Measurements from ENCODE around the gene NRARP. TPM values are rescaled to one million over a fixed set of nuclear protein-coding genes. Genes with fewer than 3 reads are reported as not detected.

Gene NRARP
- total and polyA plus RNA-seq, 2 donors (not counting 1 experiment from before 2014, with no cell fraction given), result 5.7 to 11.5 TPM

- peaks cover 20% of the 10 kb centered on the region for H3K4me1 Mint-ChIP-seq
Observed at GRCh38 chr9:137304383-137305059, 2.5 kb upstream of the NRARP start.

More at GRCh38 chr9:137304383-137305059, 2.5 kb upstream of the NRARP start:
- no peak for ATAC-seq (ENCODE audit: low read depth)
- Histone ChIP-seq H3K27ac (ENCODE audit: low read length in 2 of 2) (no peak overlapping the region), H3K36me3 (replicated peaks in 1 of 2; ENCODE audit: control extremely low read depth in 1 of 2, control insufficient read depth in 1 of 2, extremely low read depth in 1 of 2, insufficient read depth in 2 of 2, low read length in 1 of 2) (no peaks in the 10 kb centered on the region), H2AFZ (ENCODE audit: insufficient read depth, low read depth, low read length, poor library complexity, severe bottlenecking) (no peak overlapping the region), H3K9ac (ENCODE audit: low read length) (no peak overlapping the region), H3K27me3 (replicated peaks in 1 of 4; ENCODE audit: control extremely low read depth in 1 of 4, control insufficient read depth in 3 of 4, insufficient read depth in 4 of 4, low read length in 3 of 4) (peaks cover 0 to 51% (median 21%) of the 10 kb centered on the region in 4 experiments), H3K4me2 (replicated peaks; ENCODE audit: low read depth, low read length, poor library complexity, severe bottlenecking) (peak overlapping the region; percentile 49), H4K20me1 (ENCODE audit: control insufficient read depth, insufficient read depth, low read length, poor library complexity, severe bottlenecking) (peaks cover 5% of the 10 kb centered on the region), H3K79me2 (ENCODE audit: control insufficient read depth, insufficient read depth, low read length) (no peaks in the 10 kb centered on the region), H3K4me3 (ENCODE audit: control extremely low read depth in 1 of 5, extremely low read depth in 1 of 5, insufficient read depth in 1 of 5, low read depth in 2 of 5, low read length in 4 of 5) (no peak overlapping the region), H3K4me1 (ENCODE audit: control insufficient read depth in 2 of 2, insufficient read depth in 2 of 2, low read length in 2 of 2) (peaks cover 41 to 51% of the 10 kb centered on the region in 2 donors), H3K9me3 (ENCODE audit: control extremely low read depth in 1 of 3, control insufficient read depth in 2 of 3, insufficient read depth in 1 of 3, low read length in 2 of 3) (peaks cover 0 to 16% (median 0%) of the 10 kb centered on the region in 3 donors)
- DNase-seq, result no peak
- ChIA-PET POLR2A (interaction anchor here (1.1 kb wide), 1 partner anchor 16 kb away, joined by 4 read pairs; no protein-coding TSS in a partner anchor), CTCF (interaction anchor here (1.3 to 4.1 kb wide), 6 partner anchors 12 to 119 kb away, joined by 3 to 25 read pairs (median 13); partner anchors contain the start of genes EXD3 and NOXA1)
- H3K4me3 Mint-ChIP-seq, result no peak overlapping the region
- peaks cover 4% of the 10 kb centered on the region for H3K27me3 Mint-ChIP-seq
- WGBS (ENCODE audit: insufficient coverage), result 56% methylated on average over 16 of the region's 16 CpGs
- no peak overlapping the region for H3K27ac Mint-ChIP-seq
- intact Hi-C loops (cut with micrococcal nuclease), result no loop called here
- H3K9me3 Mint-ChIP-seq (ENCODE audit: insufficient read depth), result no peaks in the 10 kb centered on the region
- TF ChIP-seq EZH2 (IDR thresholded peaks at IDR 0.05; ENCODE audit: borderline replicate concordance, insufficient read depth, low read depth, low read length, poor library complexity, severe bottlenecking), result no peak
- no peak for TF ChIP-seq CTCF (IDR thresholded peaks at IDR 0.05)
